ENCODE data around the gene ZNRF4. TPM values are rescaled to one million over a fixed set of nuclear protein-coding genes. Genes with fewer than 3 reads are reported as not detected.

Gene ZNRF4
- total and polyA plus RNA-seq, 2 donors (not counting 3 experiments of a cell fraction or from before 2014, with no cell fraction given), result not detected

DNA sequence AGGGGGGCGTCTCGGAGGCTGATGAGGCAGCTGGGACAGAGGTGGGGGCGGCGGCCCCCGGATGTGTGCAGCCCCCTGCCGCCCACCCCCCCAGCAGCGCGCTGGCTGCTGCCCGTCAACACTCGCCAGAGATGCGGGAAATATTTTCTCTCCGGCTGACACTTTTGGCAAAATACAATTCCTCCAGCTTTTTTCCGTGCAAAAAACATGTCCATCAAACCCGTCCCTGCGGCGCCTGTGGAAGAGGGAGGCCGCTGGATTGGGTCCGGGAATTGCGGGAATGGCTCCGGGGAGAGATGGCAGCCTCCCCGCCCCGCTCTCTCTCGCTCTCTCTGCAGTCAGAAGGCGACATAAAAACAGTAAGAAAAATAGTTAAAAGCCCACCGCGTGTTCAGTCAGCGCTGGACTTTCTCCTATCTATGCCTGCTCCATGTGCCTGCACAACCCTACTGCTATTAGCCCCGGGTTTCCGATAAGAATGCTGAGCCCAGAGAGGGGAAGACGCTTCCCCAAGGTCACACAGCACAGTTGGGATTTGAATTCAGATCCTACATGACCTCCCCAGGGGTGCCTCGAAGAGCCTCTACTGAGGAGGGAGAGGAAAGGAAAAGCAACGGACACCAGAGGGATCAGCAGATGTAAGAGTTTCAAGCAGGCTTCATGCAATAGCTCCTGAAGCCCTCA is 23.2 kb downstream of the ZNRF4 start:
- POLR2A ChIA-PET, result no interaction called here

More for the DNA sequence above, 23.2 kb downstream of the ZNRF4 start:
- DNase-seq (ENCODE audit: low read depth, low spot score), result no peak
- H3K4me2 ChIP-seq (ENCODE audit: insufficient read depth, low read length), result no peak overlapping the region
- no peaks in the 10 kb centered on the region for H3K4me1 ChIP-seq (ENCODE audit: control insufficient read depth, extremely low read depth, insufficient read depth, low read length)
- H3K79me2 ChIP-seq (ENCODE audit: control insufficient read depth, insufficient read depth, low read length), result no peaks in the 10 kb centered on the region
- no peak for TF ChIP-seq EZH2 (IDR thresholded peaks at IDR 0.05; ENCODE audit: borderline replicate concordance, low read depth, low read length, severe bottlenecking)
- TF ChIP-seq, protein P1, sequence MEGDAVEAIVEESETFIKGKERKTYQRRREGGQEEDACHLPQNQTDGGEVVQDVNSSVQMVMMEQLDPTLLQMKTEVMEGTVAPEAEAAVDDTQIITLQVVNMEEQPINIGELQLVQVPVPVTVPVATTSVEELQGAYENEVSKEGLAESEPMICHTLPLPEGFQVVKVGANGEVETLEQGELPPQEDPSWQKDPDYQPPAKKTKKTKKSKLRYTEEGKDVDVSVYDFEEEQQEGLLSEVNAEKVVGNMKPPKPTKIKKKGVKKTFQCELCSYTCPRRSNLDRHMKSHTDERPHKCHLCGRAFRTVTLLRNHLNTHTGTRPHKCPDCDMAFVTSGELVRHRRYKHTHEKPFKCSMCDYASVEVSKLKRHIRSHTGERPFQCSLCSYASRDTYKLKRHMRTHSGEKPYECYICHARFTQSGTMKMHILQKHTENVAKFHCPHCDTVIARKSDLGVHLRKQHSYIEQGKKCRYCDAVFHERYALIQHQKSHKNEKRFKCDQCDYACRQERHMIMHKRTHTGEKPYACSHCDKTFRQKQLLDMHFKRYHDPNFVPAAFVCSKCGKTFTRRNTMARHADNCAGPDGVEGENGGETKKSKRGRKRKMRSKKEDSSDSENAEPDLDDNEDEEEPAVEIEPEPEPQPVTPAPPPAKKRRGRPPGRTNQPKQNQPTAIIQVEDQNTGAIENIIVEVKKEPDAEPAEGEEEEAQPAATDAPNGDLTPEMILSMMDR (IDR thresholded peaks at IDR 0.05; ENCODE audit: extremely low read depth in 1 of 2, insufficient read depth in 1 of 2, low read depth in 1 of 2, low read length in 2 of 2), result no peak
- no peak for TF ChIP-seq GATA2 (IDR thresholded peaks at IDR 0.05; ENCODE audit: insufficient read depth, insufficient read length, low read depth, low read length)
- no peak for TF ChIP-seq JUN (IDR thresholded peaks at IDR 0.05; ENCODE audit: borderline replicate concordance, insufficient read depth, insufficient read length, low read depth)
- no peak for TF ChIP-seq POLR2A (IDR thresholded peaks at IDR 0.05; ENCODE audit: low read depth, low read length)
- TF ChIP-seq MAX (IDR thresholded peaks at IDR 0.05; ENCODE audit: insufficient read depth, insufficient read length), result no peak
- TF ChIP-seq MYC (IDR thresholded peaks at IDR 0.05; ENCODE audit: low read depth, low read length), result no peak
- no peak for TF ChIP-seq POLR2AphosphoS5 (IDR thresholded peaks at IDR 0.05; ENCODE audit: insufficient read depth, low read depth, low read length)
- TF ChIP-seq FOS (IDR thresholded peaks at IDR 0.05; ENCODE audit: borderline replicate concordance, insufficient read depth, low read length), result no peak
- CTCF ChIA-PET, result no interaction called here
- FAIRE-seq, result no peak
- no TSS peak for BruUV-seq (replicated peaks)
- intact Hi-C loops (cut with micrococcal nuclease) (no loop called here), dilution Hi-C loops (cut with MboI; ENCODE audit: extremely low pct_ligation_motif_present, low sequenced_read_pairs) (loop anchor here (25.0 kb wide), 1 partner anchor 116 kb away; no protein-coding TSS in a partner anchor)
- no peaks in the 10 kb centered on the region for H3K9me1 ChIP-seq (replicated peaks; ENCODE audit: control insufficient read depth, extremely low read depth, insufficient read depth, low read length)
- no peaks in the 10 kb centered on the region for H3K9me3 ChIP-seq (replicated peaks; ENCODE audit: control insufficient read depth, insufficient read depth, low read length)
- no peaks in the 10 kb centered on the region for H4K20me1 ChIP-seq (replicated peaks; ENCODE audit: control insufficient read depth, extremely low read depth, insufficient read depth, low read length)
- H3K27me3 ChIP-seq (ENCODE audit: control insufficient read depth in 2 of 2, insufficient read depth in 2 of 2, low read length in 2 of 2), result peaks cover 0 to 5% of the 10 kb centered on the region in 2 experiments
- H3K36me3 ChIP-seq (ENCODE audit: control insufficient read depth in 2 of 2, extremely low read depth in 1 of 2, insufficient read depth in 2 of 2, low read length in 2 of 2), result no peaks in the 10 kb centered on the region
- H3K4me3 ChIP-seq (replicated peaks in 1 of 3; ENCODE audit: insufficient read depth in 1 of 3, low read depth in 1 of 3, low read length in 3 of 3), result no peak overlapping the region
- no peak overlapping the region for H2AFZ ChIP-seq (ENCODE audit: low read depth, low read length)
- H3K27ac ChIP-seq (ENCODE audit: insufficient read depth, low read depth, low read length), result no peak overlapping the region
- no peak overlapping the region for H3K9ac ChIP-seq (replicated peaks; ENCODE audit: extremely low read depth, insufficient read depth, low read length)
